ENCODE data around the gene MEF2B.
"Not testable (repeated sequence)": the region's sequence is repeated elsewhere in the genome, so short reads cannot be mapped to it uniquely, and the experiment has no call there.

MEF2B gene

GRCh38 chr19:19126102-19126501 is 44.0 kb downstream of the MEF2B start:
- DNase-seq (ENCODE audit: low read depth): no peak

DNA sequence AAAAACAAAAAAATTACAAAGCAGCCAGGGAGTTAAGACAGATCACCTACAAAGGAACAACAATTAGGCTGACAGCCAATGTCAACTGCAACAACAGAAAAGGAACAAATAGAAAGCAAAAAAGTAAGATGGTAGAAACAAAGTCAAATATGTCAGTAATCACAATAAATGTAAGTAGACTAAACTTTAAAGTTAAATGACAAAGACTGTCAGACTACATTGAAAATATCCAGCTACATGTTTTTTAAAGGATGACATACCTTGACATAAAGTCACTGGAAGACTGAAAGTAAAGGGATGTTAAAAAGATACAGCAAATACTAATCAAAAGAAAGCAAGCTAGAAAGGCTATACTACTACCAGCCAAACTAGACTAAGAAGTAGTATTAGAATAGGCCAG is 46.7 kb downstream of the MEF2B start:
- no peak for DNase-seq (ENCODE audit: low read depth)

GRCh38 chr19:19122902-19123301 is 47.2 kb downstream of the MEF2B start:
- no peak for DNase-seq (ENCODE audit: low read depth)

GRCh38 chr19:19121371-19121770 is 48.7 kb downstream of the MEF2B start:
- no peak for DNase-seq (ENCODE audit: low read depth)

GRCh38 chr19:19120308-19121231 is 49.5 kb downstream of the MEF2B start:
- no peak for DNase-seq (ENCODE audit: low read depth)

GRCh38 chr19:19119325-19120237 is 50.5 kb downstream of the MEF2B start:
- DNase-seq (ENCODE audit: low read depth): no peak

- DNase-seq (ENCODE audit: low read depth): peak; percentile 30
Observed at GRCh38 chr19:19115954-19116353, 54.1 kb downstream of the MEF2B start.

- DNase-seq (ENCODE audit: low read depth): no peak
Observed at GRCh38 chr19:19113040-19113626, 56.9 kb downstream of the MEF2B start.

- no peak for DNase-seq (ENCODE audit: low read depth)
Observed at GRCh38 chr19:19111967-19112580, 58.0 kb downstream of the MEF2B start.

GRCh38 chr19:19111136-19111835 is 58.8 kb downstream of the MEF2B start:
- no peak for DNase-seq (ENCODE audit: low read depth)

- no peak for DNase-seq (ENCODE audit: low read depth)
Observed at GRCh38 chr19:19110410-19111135, 59.5 kb downstream of the MEF2B start.

DNA sequence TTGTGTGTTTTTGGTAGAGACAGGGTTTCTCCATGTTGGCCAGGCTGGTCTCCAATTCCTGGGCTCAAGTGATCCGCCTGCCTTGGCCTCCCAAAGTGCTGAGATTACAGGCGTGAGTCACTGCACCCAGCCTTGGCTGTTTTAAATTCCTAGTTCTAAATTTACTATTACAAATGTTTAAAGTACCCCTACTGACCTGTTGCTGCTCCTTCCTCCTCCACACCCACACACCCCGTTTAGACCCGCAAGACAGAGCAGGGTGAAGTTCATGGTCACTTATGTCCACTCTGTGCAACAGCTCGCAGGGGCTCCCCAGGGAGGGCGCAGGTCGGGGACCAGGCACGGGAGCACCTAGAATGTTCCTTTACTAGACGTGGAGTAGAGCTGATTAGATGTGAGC is 60.5 kb downstream of the MEF2B start:
- no peak for DNase-seq (ENCODE audit: low read depth)

GRCh38 chr19:19107654-19108053 is 62.4 kb downstream of the MEF2B start:
- DNase-seq (ENCODE audit: low read depth): no peak

GRCh38 chr19:19106938-19107337 is 63.1 kb downstream of the MEF2B start:
- DNase-seq (ENCODE audit: low read depth): not testable (repeated sequence)

DNA sequence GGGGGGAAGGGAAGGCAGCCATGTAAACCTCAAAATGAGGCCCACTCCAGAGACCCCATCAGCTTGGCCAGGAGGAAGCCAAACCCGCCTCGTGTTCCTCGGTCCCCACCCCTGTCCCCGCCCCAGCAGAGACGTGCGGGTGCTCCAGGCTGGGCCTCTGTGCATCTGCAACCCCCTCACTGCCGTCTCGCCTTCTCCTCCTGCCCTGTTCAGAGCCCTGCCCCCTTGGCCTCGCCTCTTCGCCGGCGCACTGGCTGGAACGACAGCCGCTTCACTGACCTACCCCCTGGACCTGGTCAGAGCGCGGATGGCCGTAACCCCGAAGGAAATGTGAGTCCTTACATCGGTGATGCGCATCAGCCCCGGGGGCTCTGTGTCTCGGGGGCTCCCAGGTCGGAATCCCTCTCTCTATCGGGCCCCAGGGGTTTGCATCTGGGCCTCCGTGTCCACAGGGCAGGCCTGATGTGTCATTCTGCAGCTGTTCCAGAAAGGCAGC is 64.0 kb downstream of the MEF2B start:
- no peak for DNase-seq (ENCODE audit: low read depth)

DNA sequence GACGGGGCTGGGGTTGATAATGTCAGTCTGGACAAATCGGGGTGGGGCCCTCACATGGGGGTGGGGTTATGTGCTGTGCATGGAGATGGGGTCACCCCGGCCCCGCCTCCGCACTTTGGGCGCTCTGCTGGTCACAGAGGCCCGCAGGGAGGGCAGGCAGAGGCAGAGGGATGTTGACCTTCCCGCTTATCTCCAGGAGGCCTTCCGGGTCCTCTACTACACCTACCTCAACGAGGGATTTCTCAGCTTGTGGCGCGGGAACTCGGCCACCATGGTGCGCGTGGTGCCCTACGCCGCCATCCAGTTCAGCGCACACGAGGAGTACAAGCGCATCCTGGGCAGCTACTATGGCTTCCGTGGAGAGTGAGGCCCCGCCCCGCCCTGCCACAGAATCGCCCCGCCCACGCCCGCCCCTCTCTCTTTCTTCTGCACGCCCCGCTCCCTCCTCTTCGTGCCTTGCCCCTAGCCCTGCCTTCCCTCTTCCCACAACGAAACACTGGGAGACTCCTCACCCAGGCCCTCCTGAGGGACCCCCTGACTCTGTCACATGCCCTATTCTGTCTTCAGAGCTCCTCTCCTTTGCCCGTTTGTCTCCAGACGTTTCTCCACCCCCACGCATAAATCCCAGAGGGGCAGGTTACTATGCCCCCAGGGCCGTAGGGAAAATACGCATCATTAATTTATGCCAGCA is 64.6 kb downstream of the MEF2B start:
- DNase-seq (ENCODE audit: low read depth): no peak

- DNase-seq (ENCODE audit: low read depth): no peak
Observed at GRCh38 chr19:19103167-19103566, 66.9 kb downstream of the MEF2B start.

GRCh38 chr19:19102566-19102965 is 67.5 kb downstream of the MEF2B start:
- DNase-seq (ENCODE audit: low read depth): not testable (repeated sequence)

DNA sequence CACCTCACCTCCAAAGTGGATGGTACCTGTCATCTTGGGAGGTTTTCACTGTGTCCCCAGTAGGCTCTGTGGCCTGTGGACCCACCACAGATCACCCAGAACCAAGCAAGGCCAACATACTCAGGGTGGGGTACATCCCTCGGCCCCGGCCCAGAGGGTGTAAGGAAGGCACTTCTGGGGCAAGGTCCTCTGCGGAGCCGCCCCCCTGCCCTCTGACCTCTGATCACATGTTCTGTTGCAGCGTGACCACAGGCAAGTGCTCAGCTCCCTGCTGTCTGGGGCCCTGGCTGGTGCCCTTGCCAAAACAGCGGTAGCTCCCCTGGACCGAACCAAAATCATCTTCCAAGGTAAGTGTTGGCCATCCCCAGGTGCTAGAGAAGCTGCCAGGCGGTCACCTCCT is 68.5 kb downstream of the MEF2B start:
- no peak for DNase-seq (ENCODE audit: low read depth)
